ENCODE measurements around the gene IGDCC3. TPM values are rescaled to one million over a fixed set of nuclear protein-coding genes. Genes with fewer than 3 reads are reported as not detected.

The IGDCC3 gene
- total RNA-seq, 3 donors from 2014 or later (not counting 1 experiment from before 2014, with no cell fraction given), result not detected

- Histone ChIP-seq H3K4me3 (ENCODE audit: low read length) (no peak overlapping the region), H3K36me3 (ENCODE audit: control insufficient read depth, insufficient read depth, low read length) (no peaks in the 10 kb centered on the region), H3K27ac (ENCODE audit: low read length) (no peak overlapping the region), H3K27me3 (ENCODE audit: control insufficient read depth, insufficient read depth, low read length) (no peaks in the 10 kb centered on the region), H3K9me3 (ENCODE audit: control insufficient read depth, insufficient read depth, low read length) (no peaks in the 10 kb centered on the region), H3K4me1 (ENCODE audit: control insufficient read depth, insufficient read depth, low read length) (no peaks in the 10 kb centered on the region)
- no peaks in the 10 kb centered on the region for H3K27me3 Mint-ChIP-seq (ENCODE audit: low read depth in 2 of 2)
- H3K4me1 Mint-ChIP-seq, result no peaks in the 10 kb centered on the region
- no peak for TF ChIP-seq CTCF (IDR thresholded peaks at IDR 0.05)
- H3K36me3 Mint-ChIP-seq, result no peaks in the 10 kb centered on the region
- DNase-seq (no peak), ATAC-seq (no peak)
- WGBS (ENCODE audit: insufficient coverage), result 90% methylated on average over 6 of the region's 7 CpGs
- intact Hi-C loops (cut with micrococcal nuclease), result no loop called here
- no peak overlapping the region for H3K4me3 Mint-ChIP-seq
- H3K9me3 Mint-ChIP-seq, result no peaks in the 10 kb centered on the region
- H3K27ac Mint-ChIP-seq, result no peak overlapping the region
Measured at GRCh38 chr15:65331811-65332210, 46.0 kb downstream of the IGDCC3 start.

DNA sequence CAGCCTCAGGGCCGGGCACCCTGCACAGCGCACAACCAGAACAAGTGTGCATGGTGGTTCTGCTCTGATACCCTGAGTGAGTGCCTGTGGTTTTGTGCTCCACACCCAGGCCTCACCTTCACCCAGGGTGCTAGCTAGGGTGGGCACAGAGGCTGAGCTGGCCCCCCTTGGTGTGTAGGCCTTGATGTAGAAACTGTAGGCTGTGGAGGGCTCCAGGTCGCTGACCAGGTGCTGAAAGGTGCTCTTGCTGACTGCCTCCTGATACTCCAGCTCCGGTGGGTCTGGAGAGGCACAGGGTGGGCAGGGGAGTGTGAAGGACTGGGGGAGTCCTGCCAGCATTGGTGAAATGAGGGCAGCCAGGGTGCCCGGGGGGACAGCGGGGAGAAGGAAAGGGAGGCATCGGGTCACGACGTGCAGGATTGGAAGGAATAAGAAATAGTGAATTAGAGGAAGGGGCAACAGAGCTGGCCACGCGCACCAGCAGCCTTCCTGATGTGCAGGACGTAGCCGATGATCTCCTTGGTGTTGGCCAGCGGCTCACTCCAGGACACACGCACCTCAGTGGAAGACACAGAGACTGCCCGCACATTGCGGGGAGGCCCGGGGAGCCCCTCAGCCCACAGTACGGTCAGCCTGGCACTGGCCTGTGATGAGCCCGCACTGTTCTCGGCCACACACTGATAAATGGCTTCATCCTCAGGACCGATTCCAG, 46.7 kb downstream of the IGDCC3 start:
- Histone ChIP-seq H3K36me3 (ENCODE audit: control insufficient read depth, insufficient read depth, low read length) (no peaks in the 10 kb centered on the region), H3K4me1 (ENCODE audit: control insufficient read depth, insufficient read depth, low read length) (no peaks in the 10 kb centered on the region), H3K27ac (ENCODE audit: low read length) (no peak overlapping the region), H3K4me3 (ENCODE audit: low read length) (no peak overlapping the region), H3K9me3 (ENCODE audit: control insufficient read depth, insufficient read depth, low read length) (no peaks in the 10 kb centered on the region), H3K27me3 (ENCODE audit: control insufficient read depth, insufficient read depth, low read length) (peaks cover 4% of the 10 kb centered on the region)
- TF ChIP-seq CTCF (IDR thresholded peaks at IDR 0.05), result no peak
- no peak for DNase-seq
- Mint-ChIP-seq H3K4me3 (no peak overlapping the region), H3K27ac (no peak overlapping the region), H3K36me3 (no peaks in the 10 kb centered on the region), H3K4me1 (no peaks in the 10 kb centered on the region), H3K9me3 (no peaks in the 10 kb centered on the region), H3K27me3 (ENCODE audit: low read depth in 2 of 2) (no peaks in the 10 kb centered on the region)
- intact Hi-C loops (cut with micrococcal nuclease), result no loop called here
- 93% methylated on average over 22 of the region's 22 CpGs for WGBS (ENCODE audit: insufficient coverage)
- no peak for ATAC-seq

GRCh38 chr15:65329984-65330735, 47.6 kb downstream of the IGDCC3 start:
- no peaks in the 10 kb centered on the region for H3K36me3 Mint-ChIP-seq
- Histone ChIP-seq H3K4me3 (ENCODE audit: low read length) (no peak overlapping the region), H3K27me3 (ENCODE audit: control insufficient read depth, insufficient read depth, low read length) (peaks cover 5% of the 10 kb centered on the region), H3K9me3 (ENCODE audit: control insufficient read depth, insufficient read depth, low read length) (no peaks in the 10 kb centered on the region), H3K4me1 (ENCODE audit: control insufficient read depth, insufficient read depth, low read length) (no peaks in the 10 kb centered on the region), H3K27ac (ENCODE audit: low read length) (no peak overlapping the region), H3K36me3 (ENCODE audit: control insufficient read depth, insufficient read depth, low read length) (no peaks in the 10 kb centered on the region)
- H3K4me3 Mint-ChIP-seq, result no peak overlapping the region
- intact Hi-C loops (cut with micrococcal nuclease), result no loop called here
- no peaks in the 10 kb centered on the region for H3K27me3 Mint-ChIP-seq (ENCODE audit: low read depth in 2 of 2)
- no peak for TF ChIP-seq CTCF (IDR thresholded peaks at IDR 0.05)
- no peak overlapping the region for H3K27ac Mint-ChIP-seq
- no peaks in the 10 kb centered on the region for H3K4me1 Mint-ChIP-seq
- WGBS (ENCODE audit: insufficient coverage), result 88% methylated on average over 17 of the region's 18 CpGs
- ATAC-seq (no peak), DNase-seq (no peak)
- H3K9me3 Mint-ChIP-seq, result no peaks in the 10 kb centered on the region

Measured in natural killer cell (primary cell).